HepG2 (cell line): ENCODE measurements around the gene TRIM66. TPM values are rescaled to one million over a fixed set of nuclear protein-coding genes. Genes with fewer than 3 reads are reported as not detected.
A peak's percentile ranks its signal among the peaks of the same experiment; 100 is the strongest.

Source experiments
- AKAP8 ChIP-seq: sonication (generic); formaldehyde crosslinking; IDR thresholded peaks from 2 replicates; pipeline ENCODE4 v1.5.1; 2020; ENCODE audit warnings: mild to moderate bottlenecking, missing genetic modification reagents
- CBX1 ChIP-seq: IDR thresholded peaks from one replicate; pipeline ENCODE4 v1.6.1; 2016; ENCODE audit warnings: antibody characterized with exemption, low read depth
- FOXJ3 ChIP-seq: sonication (generic); formaldehyde crosslinking; IDR thresholded peaks from 2 replicates; pipeline ENCODE4 v1.4.0; 2020; ENCODE audit warnings: missing genetic modification reagents, mild to moderate bottlenecking, borderline replicate concordance
- IRX3 ChIP-seq: sonication (generic); formaldehyde crosslinking; IDR thresholded peaks from 2 replicates; pipeline ENCODE4 v1.8.1; 2023; ENCODE audit warnings: mild to moderate bottlenecking, low read depth, missing genetic modification reagents, borderline replicate concordance
- THAP11 ChIP-seq: IDR thresholded peaks from 2 replicates; pipeline ENCODE4 v1.6.1; 2016; ENCODE audit warnings: missing biosample characterization, missing genetic modification reagents
- ZNF274 ChIP-seq: sonication (generic); formaldehyde crosslinking; IDR thresholded peaks from 2 replicates; pipeline ENCODE4 v1.5.1; 2020; ENCODE audit warnings: mild to moderate bottlenecking, missing genetic modification reagents
- ZNF292 ChIP-seq: sonication (generic); formaldehyde crosslinking; IDR thresholded peaks from 2 replicates; pipeline ENCODE4 v1.8.1; 2022; ENCODE audit warnings: mild to moderate bottlenecking, low read depth, missing genetic modification reagents, borderline replicate concordance
- ZNF33B ChIP-seq: sonication (generic); formaldehyde crosslinking; IDR thresholded peaks from 2 replicates; pipeline ENCODE4 v1.5.1; 2020; ENCODE audit warnings: mild to moderate bottlenecking, missing genetic modification reagents
- ZNF567 ChIP-seq: sonication (generic); formaldehyde crosslinking; IDR thresholded peaks from 2 replicates; pipeline ENCODE4 v1.8.1; 2023; ENCODE audit warnings: mild to moderate bottlenecking, missing genetic modification reagents, borderline replicate concordance
- ZNF652 ChIP-seq: IDR thresholded peaks from 2 replicates; pipeline ENCODE4 v1.6.1; 2016; ENCODE audit warnings: low read depth, borderline replicate concordance
- ZNF883 ChIP-seq: sonication (generic); formaldehyde crosslinking; IDR thresholded peaks from 2 replicates; pipeline ENCODE4 v1.5.1; 2020; ENCODE audit warnings: mild to moderate bottlenecking, missing genetic modification reagents; ENCODE audit errors: not compliant biosample characterization
- polyA plus RNA-seq, 8 experiments: library from polyadenylated mRNA; depleted of rRNA in 3 of 8; stranded (reverse) in 7 of 8; unstranded in 1 of 8; fragments of >200 nt; fragmentation: Illumina TruSeq in 4 of 8; extraction: Trizol in 4 of 8; gene quantifications; 2 replicates each; pipeline versions ENCODE4 v1.2.1 to v1.2.3, GENCODE V29; 2011 to 2016; ENCODE audit warnings: low read depth in 4 of 8, missing spikeins in 1 of 8, mixed read lengths in 1 of 8; ENCODE audit not compliant: insufficient read depth in 1 of 8
- total RNA-seq, 5 experiments: library from RNA; depleted of rRNA; stranded (reverse); fragments of >200 nt; fragmentation: Illumina TruSeq; extraction: Trizol; gene quantifications; 2 replicates each; pipeline ENCODE4 v1.2.3, GENCODE V29; 2016; ENCODE audit warnings: low read depth in 1 of 5
- TF ChIP-seq, protein P1 (sequence below): sonication (generic); formaldehyde crosslinking; IDR thresholded peaks from 2 replicates; pipeline ENCODE4 v1.5.0; 2020; ENCODE audit warnings: missing genetic modification reagents
- TF ChIP-seq, protein P2 (sequence below): sonication (generic); formaldehyde crosslinking; IDR thresholded peaks from 2 replicates; pipeline ENCODE4 v1.4.0; 2020; ENCODE audit warnings: missing genetic modification reagents, mild to moderate bottlenecking, borderline replicate concordance
- TF ChIP-seq, protein P3 (sequence below): sonication (generic); formaldehyde crosslinking; IDR thresholded peaks from 2 replicates; pipeline ENCODE4 v1.4.0; 2020; ENCODE audit warnings: missing genetic modification reagents
- TF ChIP-seq, protein P4 (sequence below): sonication (generic); formaldehyde crosslinking; IDR thresholded peaks from 2 replicates; pipeline ENCODE4 v1.4.0; 2020; ENCODE audit warnings: mild to moderate bottlenecking, missing genetic modification reagents
- TF ChIP-seq, protein P5 (sequence below): sonication (generic); formaldehyde crosslinking; IDR thresholded peaks from 2 replicates; pipeline ENCODE4 v1.8.0; 2022; ENCODE audit warnings: mild to moderate bottlenecking, missing genetic modification reagents, moderate library complexity
- TF ChIP-seq, protein P6 (sequence below): sonication (generic); formaldehyde crosslinking; IDR thresholded peaks from 2 replicates; pipeline ENCODE4 v1.4.0; 2020; ENCODE audit warnings: mild to moderate bottlenecking, missing genetic modification reagents

TRIM66 gene
- total and polyA plus RNA-seq, 2 of the 13 experiments (the other 11 are each of a cell fraction or from before 2014, with no cell fraction given), result 4.9 to 6.1 TPM

DNA sequence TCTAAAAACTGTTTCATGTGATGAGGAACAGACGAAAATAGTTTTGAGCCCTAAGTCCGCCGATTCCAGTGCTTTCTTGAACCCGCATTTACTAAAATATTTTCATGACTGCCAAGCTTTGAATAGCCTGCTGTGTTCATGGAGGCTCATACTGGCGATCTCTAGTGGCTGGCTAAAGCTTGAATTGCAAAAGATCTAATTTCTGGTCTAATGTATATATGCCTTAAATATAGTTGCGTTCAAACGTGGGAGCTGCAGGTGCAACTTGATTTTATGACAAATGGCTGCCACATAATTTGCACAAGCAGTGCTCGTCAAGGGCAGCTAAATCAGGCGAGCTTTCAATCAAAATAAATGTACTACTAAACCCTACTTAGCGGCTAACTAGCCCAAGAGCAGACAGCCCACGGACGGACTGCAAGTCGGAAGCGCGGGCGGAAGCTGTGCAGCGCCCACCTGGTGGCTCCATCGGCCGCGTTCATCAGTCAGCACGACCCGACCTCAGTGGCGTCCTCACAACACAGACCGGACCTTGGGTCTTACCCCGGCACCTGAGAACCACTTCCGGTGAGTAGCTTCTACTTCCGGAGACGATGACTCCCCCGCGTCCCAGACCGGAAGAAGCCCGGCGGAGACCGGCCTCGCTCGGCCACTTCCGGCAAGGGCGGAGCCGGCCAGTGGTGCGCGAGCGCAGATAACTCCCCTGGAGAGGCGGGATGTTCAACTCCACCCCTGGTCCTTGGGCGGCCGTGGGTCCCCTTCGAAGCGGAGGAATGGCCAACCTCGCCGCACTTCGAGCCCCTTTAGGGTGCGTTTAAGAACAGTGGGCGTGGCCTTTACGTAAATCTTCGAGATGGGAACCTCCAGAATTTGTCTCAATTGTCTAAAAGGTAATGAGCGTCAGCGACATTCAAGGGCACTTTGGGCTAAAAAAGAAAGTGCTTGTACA lies 6.2 kb upstream of the TRIM66 start (continued):
- peak; percentile 88 for TF ChIP-seq FOXJ3 (CRISPR knock-in tag)
- TF ChIP-seq, protein P1, sequence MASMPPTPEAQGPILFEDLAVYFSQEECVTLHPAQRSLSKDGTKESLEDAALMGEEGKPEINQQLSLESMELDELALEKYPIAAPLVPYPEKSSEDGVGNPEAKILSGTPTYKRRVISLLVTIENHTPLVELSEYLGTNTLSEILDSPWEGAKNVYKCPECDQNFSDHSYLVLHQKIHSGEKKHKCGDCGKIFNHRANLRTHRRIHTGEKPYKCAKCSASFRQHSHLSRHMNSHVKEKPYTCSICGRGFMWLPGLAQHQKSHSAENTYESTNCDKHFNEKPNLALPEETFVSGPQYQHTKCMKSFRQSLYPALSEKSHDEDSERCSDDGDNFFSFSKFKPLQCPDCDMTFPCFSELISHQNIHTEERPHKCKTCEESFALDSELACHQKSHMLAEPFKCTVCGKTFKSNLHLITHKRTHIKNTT, result no peak
- TF ChIP-seq, protein P2, sequence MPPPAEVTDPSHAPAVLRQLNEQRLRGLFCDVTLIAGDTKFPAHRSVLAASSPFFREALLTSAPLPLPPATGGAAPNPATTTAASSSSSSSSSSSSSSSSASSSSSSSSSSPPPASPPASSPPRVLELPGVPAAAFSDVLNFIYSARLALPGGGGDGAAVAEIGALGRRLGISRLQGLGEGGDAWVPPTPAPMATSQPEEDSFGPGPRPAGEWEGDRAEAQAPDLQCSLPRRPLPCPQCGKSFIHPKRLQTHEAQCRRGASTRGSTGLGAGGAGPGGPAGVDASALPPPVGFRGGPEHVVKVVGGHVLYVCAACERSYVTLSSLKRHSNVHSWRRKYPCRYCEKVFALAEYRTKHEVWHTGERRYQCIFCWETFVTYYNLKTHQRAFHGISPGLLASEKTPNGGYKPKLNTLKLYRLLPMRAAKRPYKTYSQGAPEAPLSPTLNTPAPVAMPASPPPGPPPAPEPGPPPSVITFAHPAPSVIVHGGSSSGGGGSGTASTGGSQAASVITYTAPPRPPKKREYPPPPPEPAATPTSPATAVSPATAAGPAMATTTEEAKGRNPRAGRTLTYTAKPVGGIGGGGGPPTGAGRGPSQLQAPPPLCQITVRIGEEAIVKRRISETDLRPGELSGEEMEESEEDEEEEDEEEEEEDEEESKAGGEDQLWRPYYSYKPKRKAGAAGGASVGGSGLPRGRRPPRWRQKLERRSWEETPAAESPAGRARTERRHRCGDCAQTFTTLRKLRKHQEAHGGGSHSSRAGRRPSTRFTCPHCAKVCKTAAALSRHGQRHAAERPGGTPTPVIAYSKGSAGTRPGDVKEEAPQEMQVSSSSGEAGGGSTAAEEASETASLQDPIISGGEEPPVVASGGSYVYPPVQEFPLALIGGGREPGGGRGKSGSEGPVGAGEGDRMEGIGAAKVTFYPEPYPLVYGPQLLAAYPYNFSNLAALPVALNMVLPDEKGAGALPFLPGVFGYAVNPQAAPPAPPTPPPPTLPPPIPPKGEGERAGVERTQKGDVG, result peak; percentile 65; the same call in 1 of the 2 replicates
- 0 out of 2 replicates have a peak, but pooled peaks have one; percentile 65 for TF ChIP-seq ZNF274
- TF ChIP-seq THAP11, result peak; percentile 94
- TF ChIP-seq, protein P3, sequence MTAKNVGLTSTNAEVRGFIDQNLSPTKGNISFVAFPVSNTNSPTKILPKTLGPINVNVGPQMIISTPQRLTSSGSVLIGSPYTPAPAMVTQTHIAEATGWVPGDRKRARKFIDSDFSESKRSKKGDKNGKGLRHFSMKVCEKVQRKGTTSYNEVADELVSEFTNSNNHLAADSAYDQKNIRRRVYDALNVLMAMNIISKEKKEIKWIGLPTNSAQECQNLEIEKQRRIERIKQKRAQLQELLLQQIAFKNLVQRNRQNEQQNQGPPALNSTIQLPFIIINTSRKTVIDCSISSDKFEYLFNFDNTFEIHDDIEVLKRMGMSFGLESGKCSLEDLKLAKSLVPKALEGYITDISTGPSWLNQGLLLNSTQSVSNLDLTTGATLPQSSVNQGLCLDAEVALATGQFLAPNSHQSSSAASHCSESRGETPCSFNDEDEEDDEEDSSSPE, result peak; percentile 96
- TF ChIP-seq, protein P4, sequence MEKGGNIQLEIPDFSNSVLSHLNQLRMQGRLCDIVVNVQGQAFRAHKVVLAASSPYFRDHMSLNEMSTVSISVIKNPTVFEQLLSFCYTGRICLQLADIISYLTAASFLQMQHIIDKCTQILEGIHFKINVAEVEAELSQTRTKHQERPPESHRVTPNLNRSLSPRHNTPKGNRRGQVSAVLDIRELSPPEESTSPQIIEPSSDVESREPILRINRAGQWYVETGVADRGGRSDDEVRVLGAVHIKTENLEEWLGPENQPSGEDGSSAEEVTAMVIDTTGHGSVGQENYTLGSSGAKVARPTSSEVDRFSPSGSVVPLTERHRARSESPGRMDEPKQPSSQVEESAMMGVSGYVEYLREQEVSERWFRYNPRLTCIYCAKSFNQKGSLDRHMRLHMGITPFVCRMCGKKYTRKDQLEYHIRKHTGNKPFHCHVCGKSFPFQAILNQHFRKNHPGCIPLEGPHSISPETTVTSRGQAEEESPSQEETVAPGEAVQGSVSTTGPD, result peak; percentile 78; the same call in 1 of the 2 replicates
- no peak for TF ChIP-seq ZNF33B (CRISPR knock-in tag)
- TF ChIP-seq IRX3 (CRISPR knock-in tag), result peak; percentile 82
- TF ChIP-seq ZNF883 (CRISPR knock-in tag), result no peak
- TF ChIP-seq ZNF652, result no peak; the same call in 1 of the 2 replicates
- no peak for TF ChIP-seq ZNF567 (CRISPR knock-in tag)
- TF ChIP-seq, protein P5, sequence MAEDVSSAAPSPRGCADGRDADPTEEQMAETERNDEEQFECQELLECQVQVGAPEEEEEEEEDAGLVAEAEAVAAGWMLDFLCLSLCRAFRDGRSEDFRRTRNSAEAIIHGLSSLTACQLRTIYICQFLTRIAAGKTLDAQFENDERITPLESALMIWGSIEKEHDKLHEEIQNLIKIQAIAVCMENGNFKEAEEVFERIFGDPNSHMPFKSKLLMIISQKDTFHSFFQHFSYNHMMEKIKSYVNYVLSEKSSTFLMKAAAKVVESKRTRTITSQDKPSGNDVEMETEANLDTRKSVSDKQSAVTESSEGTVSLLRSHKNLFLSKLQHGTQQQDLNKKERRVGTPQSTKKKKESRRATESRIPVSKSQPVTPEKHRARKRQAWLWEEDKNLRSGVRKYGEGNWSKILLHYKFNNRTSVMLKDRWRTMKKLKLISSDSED (CRISPR knock-in tag), result no peak
- peak; percentile 98 for TF ChIP-seq AKAP8
- TF ChIP-seq, protein P6, sequence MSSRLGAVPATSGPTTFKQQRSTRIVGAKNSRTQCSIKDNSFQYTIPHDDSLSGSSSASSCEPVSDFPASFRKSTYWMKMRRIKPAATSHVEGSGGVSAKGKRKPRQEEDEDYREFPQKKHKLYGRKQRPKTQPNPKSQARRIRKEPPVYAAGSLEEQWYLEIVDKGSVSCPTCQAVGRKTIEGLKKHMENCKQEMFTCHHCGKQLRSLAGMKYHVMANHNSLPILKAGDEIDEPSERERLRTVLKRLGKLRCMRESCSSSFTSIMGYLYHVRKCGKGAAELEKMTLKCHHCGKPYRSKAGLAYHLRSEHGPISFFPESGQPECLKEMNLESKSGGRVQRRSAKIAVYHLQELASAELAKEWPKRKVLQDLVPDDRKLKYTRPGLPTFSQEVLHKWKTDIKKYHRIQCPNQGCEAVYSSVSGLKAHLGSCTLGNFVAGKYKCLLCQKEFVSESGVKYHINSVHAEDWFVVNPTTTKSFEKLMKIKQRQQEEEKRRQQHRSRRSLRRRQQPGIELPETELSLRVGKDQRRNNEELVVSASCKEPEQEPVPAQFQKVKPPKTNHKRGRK, result no peak
- TF ChIP-seq CBX1, result peak; percentile 70
- TF ChIP-seq ZNF292 (CRISPR knock-in tag), result no peak
